Measurements from ENCODE around the gene CDCP2.
A peak's percentile ranks its signal among the peaks of the same experiment; 100 is the strongest.

CDCP2 gene

DNA sequence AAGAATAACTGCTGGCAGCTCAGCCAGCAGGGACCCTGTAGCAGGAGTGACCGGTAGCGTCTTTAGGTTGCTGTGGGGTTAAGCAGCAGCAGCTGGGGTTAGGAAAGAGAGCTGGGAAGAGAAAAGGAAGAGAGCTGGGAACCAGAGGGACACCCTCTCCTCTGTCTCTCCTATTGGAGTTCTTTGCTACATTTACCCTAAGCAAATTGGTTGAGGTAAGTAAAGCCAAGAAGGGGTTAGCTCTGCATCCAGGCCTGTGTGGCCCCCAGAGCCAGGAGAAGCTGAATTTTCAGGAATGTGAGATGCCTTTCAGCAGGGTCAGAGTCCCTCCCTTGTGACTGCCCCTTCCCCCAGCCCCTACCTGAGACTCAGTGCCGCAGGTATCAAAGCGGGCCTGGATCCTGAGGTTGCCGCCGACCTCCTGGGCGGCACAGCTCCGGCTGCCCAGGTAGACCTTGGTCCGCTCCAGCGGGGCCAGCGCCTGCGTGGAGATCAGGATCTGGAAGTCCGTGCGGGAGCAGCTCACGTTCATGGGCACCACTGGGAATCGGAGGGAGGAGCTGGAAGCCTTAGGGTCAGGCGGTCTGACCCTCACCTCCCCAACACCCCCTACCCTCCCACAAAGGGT is 16.4 kb downstream of the CDCP2 start:
- DNase-seq: no peak

- no peak for DNase-seq
These were observed 17.2 kb downstream of the CDCP2 start for GRCh38 chr1:54135436-54136120.

DNA sequence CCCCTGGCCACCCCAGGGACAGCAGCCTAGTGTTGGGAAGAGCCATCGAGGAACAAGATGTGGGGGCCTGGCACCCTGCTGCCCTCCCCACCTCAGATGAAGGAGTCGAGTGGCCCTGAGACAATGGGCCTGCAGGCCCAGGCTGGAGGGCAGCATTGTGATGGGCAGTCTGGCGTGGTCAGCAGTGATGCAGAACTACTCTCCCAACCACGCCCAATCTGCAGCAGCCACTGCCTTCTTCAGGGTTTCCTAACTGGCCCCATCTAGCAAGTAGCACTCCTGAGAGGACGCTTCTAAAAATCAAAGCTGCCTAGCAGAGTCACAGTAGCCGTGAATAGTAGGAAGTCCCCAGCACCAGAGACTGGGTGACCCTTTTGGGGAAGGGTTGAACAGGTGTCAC is 18.5 kb downstream of the CDCP2 start:
- DNase-seq: no peak

DNA sequence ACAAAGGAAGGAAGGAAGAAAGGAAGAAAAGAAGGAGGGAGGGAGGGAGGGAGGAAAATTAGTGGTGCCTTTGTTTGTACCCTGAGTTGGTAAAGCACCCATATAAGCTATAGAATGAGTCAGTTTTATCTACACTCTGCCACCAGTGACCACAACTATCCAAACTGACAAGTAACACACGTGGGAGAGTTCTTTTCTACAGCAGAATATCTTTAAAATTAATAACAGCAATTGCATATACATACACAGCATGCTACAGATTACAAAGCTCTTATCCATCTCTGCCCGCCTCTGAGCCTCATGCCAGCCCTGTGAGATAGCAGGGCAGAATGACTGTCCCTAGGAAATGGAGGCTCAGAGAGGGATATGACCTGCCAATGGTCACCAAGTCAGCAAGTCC is 20.3 kb downstream of the CDCP2 start:
- no peak for DNase-seq

GRCh38 chr1:54131419-54131818 is 21.4 kb downstream of the CDCP2 start:
- no peak for DNase-seq

GRCh38 chr1:54129858-54130257 is 22.9 kb downstream of the CDCP2 start:
- no peak for DNase-seq

GRCh38 chr1:54127594-54128300 is 25.1 kb downstream of the CDCP2 start:
- DNase-seq: no peak

- DNase-seq: no peak
These were observed 26.5 kb downstream of the CDCP2 start for GRCh38 chr1:54126271-54126815.

- no peak for DNase-seq
These were observed 27.3 kb downstream of the CDCP2 start for GRCh38 chr1:54125386-54126070.

DNA sequence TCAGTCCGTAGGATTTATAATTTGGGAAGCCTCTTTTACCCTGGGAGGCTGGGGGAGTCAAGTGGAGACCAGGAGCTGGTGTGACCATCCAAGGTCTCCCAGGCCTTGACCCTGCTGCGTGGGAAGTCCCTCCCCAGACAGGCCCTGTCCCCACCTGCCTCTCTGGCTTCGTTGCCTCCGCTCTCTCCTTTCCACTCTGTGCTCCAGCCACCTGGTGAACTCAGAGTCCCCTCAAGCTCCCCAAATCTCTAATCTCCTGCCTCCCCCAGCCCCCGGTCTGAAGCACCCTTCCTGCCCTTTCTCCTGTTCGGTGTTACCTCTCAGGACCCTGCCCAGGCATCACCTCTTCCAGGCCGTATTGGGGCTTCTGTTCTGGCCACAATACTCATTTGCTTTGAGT is 27.9 kb downstream of the CDCP2 start:
- DNase-seq: no peak

GRCh38 chr1:54124472-54124871 is 28.3 kb downstream of the CDCP2 start:
- DNase-seq: peak; percentile 76

DNA sequence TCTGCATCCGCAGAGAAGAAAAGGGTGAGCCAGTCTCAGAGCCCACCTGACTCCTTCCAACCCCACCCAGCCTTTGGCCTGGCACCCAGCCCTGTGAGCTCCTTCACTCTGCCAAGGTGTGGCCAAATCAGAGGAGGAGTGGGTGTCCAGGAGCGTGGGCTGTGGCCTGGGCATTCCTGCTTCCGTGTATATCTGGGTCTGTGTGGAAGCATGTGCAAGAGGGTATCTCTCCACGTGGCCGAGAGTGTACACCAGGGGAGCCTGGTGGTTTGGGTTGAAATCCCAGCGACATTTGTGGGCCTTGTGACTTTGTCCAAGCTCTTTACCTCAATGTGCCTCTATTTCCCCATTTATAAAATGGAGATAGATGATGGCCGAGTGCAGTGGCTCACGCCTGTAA is 29.8 kb downstream of the CDCP2 start:
- no peak for DNase-seq

GRCh38 chr1:54122135-54122751 is 30.6 kb downstream of the CDCP2 start:
- no peak for DNase-seq

DNA sequence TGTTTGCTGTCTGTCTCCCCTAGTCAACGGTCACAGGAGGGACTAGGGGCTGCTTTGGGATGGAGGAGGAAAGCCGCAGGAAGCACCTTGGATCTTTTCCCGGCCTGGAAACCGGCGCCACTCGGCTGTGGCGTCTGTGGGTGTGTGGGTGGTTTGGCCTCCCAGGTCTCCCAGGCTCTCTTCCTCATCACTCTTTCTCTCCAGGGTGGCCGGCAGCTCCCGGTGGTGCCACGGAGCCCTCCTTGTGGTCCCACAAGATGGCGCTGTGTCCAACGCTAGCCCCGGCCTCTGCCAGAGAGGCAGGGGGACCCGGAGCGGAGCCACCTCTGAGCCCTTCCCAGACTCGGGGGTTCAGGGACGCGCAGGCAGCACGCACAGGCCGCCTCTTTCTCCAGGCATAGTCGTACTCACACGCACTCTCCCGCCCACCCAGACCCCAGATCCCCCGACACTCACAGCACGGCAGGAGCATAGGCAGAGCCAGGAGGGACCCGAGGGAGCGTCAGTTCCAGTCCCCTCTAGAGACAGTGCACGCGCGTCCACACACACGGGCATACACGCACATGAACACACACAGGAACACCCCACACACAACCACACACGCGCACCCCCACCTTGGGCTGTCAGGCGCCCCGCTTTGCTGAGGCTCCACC is 31.2 kb downstream of the CDCP2 start:
- DNase-seq: peak; percentile 72

GRCh38 chr1:54120698-54121481 is 31.9 kb downstream of the CDCP2 start:
- DNase-seq: no peak

GRCh38 chr1:54120018-54120697 is 32.6 kb downstream of the CDCP2 start:
- no peak for DNase-seq

DNA sequence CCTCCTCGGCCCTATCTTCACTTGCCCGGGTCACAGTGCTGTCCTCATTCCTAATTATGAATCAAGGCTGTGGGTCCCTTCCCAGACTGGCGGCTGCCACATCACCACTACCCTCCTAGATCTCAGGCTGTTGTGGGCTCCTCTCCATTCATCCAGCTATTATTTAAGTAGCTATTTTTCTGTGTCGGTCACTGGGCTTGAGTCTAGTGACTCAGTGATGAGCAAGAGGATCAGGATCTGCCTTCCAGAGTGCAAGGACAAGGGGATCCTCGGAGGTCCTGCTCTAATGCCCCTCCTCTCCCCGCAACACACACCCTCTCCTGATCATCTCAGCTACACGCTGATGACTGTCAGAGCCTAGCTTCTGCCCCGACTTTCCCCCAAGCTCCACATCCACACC is 34.1 kb downstream of the CDCP2 start:
- DNase-seq: no peak

DNA sequence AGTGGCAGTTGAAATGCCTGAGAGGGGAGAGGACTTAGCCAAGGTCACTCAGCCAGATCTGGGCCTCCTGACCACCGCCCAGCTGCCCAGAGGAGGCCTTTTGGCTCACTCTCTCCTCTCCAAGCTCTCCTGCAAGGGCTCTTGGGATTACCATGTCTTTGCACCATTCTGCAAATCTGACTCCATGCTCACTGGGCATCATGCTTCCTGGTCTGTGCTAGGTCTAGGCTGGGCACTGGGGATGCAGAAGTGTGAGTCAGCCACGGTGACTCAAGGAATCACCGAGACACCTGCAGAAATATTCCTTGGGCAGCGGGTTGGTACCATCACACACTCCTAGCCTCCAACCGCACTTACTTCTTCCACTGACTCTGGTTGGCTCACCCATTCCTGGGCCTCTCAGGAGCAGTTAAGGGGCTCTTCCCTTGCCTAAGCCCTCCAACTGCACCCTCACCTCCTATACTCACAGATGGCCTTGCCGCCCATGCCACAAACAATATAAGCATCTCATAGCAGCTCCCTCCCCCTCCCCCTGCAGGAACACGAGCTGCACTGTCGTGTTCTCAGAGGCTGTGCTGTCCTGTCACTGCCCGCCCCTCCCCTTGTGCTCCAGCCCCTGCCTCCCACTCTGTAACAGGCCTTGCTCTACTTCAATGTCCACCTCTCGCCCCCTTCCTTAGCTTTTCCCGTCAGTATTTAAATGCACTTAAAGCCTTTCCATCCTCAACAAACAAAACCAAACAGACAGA is 34.8 kb downstream of the CDCP2 start:
- no peak for DNase-seq

DNA sequence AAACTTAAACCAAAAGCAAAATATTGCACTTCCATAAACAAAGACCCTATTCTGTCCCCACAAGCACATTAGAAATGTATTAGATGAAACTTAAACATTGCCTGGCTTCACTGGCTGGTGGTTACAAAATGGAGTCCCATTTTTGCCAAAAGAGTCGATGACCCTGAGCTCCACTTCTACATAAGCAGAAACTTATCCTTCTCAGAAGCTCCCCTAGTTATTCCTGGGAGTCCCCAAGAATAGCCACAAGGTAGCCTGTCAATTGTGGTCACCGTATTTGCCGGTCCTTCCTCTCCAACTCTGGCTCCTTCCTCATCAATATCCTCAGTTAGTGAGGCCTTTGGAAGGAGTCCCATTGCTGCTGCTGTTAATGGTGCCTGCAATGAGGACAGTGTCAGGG is 37.3 kb downstream of the CDCP2 start:
- no peak for DNase-seq

DNA sequence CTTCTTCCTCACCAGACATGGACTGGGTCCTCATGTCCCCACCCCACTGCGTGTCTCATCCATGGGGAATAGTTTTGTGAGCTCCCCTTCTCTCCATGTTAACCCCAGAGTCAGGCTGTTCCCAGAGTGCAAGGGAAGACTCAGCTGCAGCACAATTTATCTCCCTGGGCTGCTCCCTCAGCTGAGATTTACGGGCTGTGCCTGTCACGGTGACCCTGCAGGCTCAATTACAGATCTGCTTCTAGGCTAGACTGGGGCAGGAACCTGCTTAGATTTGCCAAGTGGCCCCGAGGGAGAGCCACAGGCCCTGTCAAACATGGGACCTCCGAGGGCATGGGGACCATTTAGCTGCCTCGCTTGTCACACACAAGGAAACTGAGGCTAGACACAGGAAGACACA is 37.8 kb downstream of the CDCP2 start:
- DNase-seq: no peak

Measured in NCI-H2171 (cell line).